Epithelial cell of esophagus (primary cell): ENCODE results near the gene SECISBP2L.

Experiments used
- DNase-seq: peaks from one replicate; pipeline ENCODE4 v3.0.0; 2010; ENCODE audit warnings: low read depth
- H3K4me3 ChIP-seq: 2 replicates; pipeline ENCODE4 v1.5.1; 2011; ENCODE audit warnings: mild to moderate bottlenecking, low read length, control low read depth
- CTCF ChIP-seq: IDR thresholded peaks from 2 replicates; pipeline ENCODE4 v1.5.1; 2011; ENCODE audit warnings: low read depth, mild to moderate bottlenecking, low read length, control low read depth, inconsistent platforms; ENCODE audit not compliant: insufficient read depth; ENCODE audit errors: missing control alignments

The SECISBP2L gene

GRCh38 chr15:49032601-49033145, 13.6 kb downstream of the SECISBP2L start:
- TF ChIP-seq CTCF: no peak
- H3K4me3 ChIP-seq: no peak overlapping the region
- no peak for DNase-seq

GRCh38 chr15:49031804-49032203, 14.4 kb downstream of the SECISBP2L start:
- no peak for DNase-seq

GRCh38 chr15:49026700-49027099, 19.5 kb downstream of the SECISBP2L start:
- no peak overlapping the region for H3K4me3 ChIP-seq
- DNase-seq: no peak
- no peak for TF ChIP-seq CTCF

More at GRCh38 chr15:49031804-49032203, 14.4 kb downstream of the SECISBP2L start:
- H3K4me3 ChIP-seq: no peak overlapping the region
- TF ChIP-seq CTCF: no peak

- no peak for TF ChIP-seq CTCF
- H3K4me3 ChIP-seq: no peak overlapping the region
- no peak for DNase-seq
Measured at GRCh38 chr15:49024840-49025239, 21.4 kb downstream of the SECISBP2L start.

- no peak overlapping the region for H3K4me3 ChIP-seq
- no peak for TF ChIP-seq CTCF
- no peak for DNase-seq
Measured at GRCh38 chr15:49023354-49023753, 22.9 kb downstream of the SECISBP2L start.

GRCh38 chr15:49015896-49016295, 30.4 kb downstream of the SECISBP2L start:
- TF ChIP-seq CTCF: no peak
- DNase-seq: no peak
- H3K4me3 ChIP-seq: no peak overlapping the region

- DNase-seq: no peak
- H3K4me3 ChIP-seq: no peak overlapping the region
- no peak for TF ChIP-seq CTCF
Measured at GRCh38 chr15:48999314-48999713, 46.9 kb downstream of the SECISBP2L start.
